GM21737 (cell line): ENCODE measurements around the gene DPYD.

Source experiments
- ATAC-seq: cut with Tn5 transposase; IDR thresholded peaks from one replicate; pipeline ENCODE4 v1.9.1; 2021; ENCODE audit warnings: mild to moderate bottlenecking, moderate library complexity; ENCODE audit not compliant: unreplicated experiment

DPYD gene

DNA sequence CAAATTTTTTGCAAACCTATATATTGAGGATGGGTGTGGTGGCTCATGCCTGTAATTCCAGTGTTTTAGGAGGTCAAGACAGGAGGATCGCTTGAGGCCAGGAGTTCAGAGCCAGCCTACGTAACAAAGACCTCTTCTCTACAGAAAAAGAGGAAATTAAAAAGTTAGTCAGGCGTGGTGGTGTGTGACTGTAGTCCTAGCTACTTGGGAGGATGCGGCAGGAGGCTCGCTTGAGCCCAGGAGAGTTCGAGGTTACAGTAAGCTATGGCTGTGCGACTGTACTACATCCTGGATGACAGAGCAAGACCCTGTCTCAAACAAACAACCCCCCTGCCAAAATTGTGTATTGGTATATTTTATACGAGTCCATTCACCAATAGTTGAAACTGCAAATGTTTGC lies 589.7 kb downstream of the DPYD start:
- no peak for ATAC-seq

GRCh38 chr1:97314685-97315084 lies 606.1 kb downstream of the DPYD start:
- no peak for ATAC-seq

DNA sequence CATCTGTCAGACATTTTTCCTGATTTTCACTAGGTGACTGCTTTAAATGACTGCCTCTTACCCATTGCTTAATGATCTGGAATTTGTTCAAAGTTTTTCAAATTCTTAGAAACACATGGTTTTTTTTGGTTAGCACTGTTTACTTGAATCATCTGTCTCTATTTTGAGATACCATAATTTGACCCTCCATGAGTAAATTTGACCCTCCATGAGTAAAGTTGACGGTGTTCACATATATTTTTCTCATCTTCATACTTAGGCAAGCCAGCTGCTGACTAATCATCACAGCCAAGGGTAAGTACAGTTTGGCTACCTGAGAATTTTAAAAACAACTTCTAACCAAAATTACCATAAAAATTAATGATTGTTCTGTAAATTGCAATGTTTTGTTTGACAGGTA lies 612.7 kb downstream of the DPYD start:
- no peak for ATAC-seq

DNA sequence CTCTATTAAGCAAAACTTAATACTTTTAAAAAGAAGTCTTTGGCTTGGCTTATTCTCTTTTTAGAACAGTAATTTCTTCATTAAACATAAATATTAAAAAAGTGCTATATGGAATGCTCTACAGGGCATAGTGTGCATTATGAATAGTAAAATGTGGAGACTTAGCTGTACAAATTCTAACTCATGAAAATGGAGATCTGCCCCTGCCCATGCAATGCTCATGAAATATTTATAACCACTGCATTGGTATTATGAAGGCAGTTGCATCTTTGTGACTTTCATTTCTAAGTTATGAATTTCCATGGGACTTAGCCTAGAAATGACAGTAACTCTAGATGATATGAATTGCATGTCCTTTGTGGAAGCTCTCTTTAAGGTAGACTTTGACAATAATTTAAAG lies 613.3 kb downstream of the DPYD start:
- ATAC-seq: no peak

GRCh38 chr1:97307151-97307550 lies 613.7 kb downstream of the DPYD start:
- ATAC-seq: no peak

- ATAC-seq: no peak
These were observed 614.3 kb downstream of the DPYD start for GRCh38 chr1:97306504-97306903.

DNA sequence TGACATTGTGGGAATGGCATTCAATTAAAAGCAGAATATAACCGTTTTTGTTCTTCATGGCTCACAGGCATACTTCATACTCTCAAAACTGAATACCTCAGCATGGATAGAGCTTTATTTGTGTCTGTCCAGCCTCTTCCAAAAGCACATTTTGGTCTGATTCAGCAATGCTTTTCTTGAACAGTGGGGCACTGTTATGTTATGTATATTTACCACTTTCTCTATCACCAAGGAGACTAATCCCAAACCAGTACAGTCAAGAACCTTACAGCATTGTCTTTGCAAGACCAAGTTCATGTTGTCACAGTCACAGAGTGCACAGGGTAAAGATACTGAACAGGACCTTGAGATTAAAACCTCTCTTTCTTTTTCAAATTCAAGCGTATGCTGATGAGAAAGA lies 616.5 kb downstream of the DPYD start:
- ATAC-seq: no peak

GRCh38 chr1:97298966-97299365 lies 621.9 kb downstream of the DPYD start:
- ATAC-seq: no peak

GRCh38 chr1:97297611-97298010 lies 623.2 kb downstream of the DPYD start:
- no peak for ATAC-seq

DNA sequence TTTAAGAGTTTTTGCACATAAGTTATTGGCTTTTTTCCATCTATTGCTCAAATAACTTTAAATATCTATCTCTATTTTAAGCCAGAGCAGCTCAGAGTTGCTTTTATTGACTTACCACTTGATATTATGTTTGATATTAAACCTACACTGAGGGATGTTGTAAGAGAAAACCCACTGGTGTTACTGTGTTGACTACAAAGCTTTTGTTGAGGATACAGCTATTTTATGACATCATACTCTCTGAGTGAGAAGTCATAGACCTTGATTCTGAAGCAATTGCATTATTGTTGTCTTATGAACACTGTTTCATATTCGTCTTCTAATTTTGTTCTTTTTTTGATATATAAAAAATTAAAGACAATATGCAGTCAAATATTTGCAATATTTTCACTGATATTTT lies 638.9 kb downstream of the DPYD start:
- no peak for ATAC-seq

GRCh38 chr1:97277891-97278654 lies 642.8 kb downstream of the DPYD start:
- no peak for ATAC-seq

GRCh38 chr1:97271916-97272788 lies 648.7 kb downstream of the DPYD start:
- no peak for ATAC-seq

DNA sequence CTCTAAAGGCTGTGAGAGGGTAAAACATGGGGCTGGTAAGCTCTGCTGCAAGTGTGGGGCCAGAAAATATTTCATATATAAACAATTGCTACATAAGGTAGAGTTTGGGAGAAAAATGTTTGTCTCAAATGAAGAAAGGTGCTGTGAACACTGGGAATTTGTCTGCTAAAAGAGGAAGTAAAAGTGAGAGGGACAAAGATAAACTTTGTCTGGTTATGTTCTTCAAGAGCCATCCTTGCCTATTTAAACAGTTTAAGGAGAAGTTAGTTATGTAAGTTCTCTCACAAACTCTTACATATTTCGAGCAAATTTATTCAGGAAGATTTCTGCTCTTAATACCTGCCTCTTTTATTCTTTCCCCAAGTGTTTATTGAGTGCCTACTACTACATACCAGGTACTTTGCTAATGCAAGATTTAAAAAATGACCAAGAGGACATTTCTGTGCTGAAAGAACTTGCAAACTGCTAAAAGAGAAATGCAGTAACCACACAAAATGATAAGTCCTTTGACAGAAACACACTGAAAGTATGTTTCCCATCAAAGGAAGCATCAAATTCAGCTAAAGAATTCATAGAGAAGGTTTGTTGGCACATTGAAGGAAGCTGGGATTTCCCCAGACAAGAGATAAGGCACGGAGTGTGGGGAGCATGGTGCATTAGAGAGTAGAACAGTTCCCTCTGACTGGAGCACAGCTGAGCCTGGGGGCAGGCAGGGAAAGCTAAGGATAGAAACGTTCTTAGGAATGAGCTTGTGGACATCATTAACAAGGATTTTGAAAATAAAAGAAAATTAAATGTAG lies 650.1 kb downstream of the DPYD start:
- ATAC-seq: no peak

DNA sequence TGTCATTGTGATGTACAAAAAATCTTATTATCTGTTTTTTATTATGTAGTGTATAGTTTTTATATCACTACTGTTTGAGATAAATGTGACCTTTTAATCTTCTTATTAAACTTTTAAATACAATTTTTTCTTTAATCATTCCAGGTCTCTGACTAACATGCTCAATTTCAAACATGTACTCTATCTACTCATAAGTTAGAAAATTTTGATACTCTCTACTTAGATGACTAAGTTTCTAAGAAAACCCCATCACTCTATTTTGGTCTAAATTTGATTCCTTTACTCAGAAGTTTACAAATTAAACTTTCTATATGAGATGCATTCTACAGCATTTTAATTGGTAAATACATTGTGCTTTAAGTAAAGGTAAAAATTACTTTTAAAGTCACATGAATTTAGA lies 655.2 kb downstream of the DPYD start:
- no peak for ATAC-seq

GRCh38 chr1:97262842-97263241 lies 658.0 kb downstream of the DPYD start:
- ATAC-seq: no peak

- no peak for ATAC-seq
These were observed 662.2 kb downstream of the DPYD start for GRCh38 chr1:97258597-97258996.

DNA sequence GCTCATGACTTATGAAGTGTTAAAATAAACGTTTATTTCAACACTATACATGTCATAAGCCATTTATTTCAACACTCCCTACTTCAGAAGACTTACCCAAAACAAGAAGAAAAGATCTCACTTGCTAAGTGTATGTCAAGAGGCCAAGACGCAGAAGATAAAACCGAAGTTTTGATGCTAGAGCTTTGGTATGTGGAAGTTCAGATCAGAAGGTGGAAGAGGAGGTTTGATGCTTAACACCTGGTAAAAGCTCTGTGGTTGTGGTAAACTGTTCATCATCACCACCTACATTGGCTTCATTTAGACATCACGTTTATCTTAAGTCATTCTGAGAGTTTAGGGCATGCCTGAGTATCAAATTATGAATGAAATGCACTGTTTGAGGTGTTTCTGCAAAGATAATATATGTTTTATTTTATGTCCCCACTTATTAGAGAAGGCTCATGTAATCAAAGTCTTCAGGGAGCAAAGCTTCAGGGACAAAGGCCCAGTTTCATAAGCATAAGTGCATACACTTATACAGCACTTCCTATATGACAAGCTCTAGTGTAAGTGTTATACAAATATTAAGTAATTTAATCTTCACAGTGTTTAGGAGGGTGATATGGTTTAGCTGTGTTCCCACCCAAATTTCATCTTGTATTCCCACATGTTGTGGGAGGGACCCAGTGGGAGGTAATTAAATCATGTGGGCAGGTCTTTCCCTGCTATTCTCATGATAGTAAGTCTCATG lies 665.9 kb downstream of the DPYD start:
- no peak for ATAC-seq

- ATAC-seq: no peak
These were observed 667.9 kb downstream of the DPYD start for GRCh38 chr1:97252925-97253324.

DNA sequence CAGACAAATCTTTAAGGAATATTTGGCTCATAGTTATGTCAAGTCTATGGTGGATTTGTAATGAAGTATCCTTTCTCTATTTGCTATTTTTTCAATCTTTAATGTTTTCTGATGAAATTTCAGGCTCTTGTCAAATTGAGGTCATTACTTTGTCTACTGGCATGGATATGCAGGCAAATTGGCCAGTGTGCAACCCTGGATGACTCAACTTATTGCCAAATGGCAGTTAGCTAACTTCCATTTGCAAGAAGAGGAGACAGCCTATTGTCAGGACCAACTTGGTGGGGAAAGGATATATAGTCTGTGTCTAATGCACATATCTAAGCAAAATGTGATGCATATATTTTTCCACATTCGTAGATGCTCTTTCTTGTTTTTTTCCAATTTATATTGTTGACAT lies 668.8 kb downstream of the DPYD start:
- ATAC-seq: no peak

GRCh38 chr1:97247196-97247595 lies 673.6 kb downstream of the DPYD start:
- ATAC-seq: no peak

DNA sequence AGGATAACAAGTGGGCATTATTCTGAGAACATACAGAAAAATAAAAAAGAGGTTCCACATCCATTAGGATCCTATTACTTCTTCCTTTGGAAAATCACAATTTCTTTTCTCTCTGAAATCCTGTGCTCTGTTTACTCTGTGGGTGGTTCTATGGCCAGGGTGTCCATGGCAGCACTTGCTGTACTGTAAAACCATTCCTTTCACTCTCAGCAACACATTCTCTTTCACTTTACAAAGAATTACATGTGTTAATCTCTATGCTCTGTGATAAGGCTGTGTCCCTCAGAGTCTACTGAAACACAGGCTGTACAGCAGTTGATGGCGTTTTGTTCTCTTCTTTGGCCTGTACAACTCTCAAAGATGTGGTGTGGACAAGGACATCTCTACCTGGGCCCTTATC lies 675.2 kb downstream of the DPYD start:
- ATAC-seq: no peak
